Fibroblast of lung (primary cell): ENCODE results near the gene JUN. TPM values are rescaled to one million over a fixed set of nuclear protein-coding genes. Genes with fewer than 3 reads are reported as not detected.

Source experiments
- DNase-seq, 2 donors: peaks; one replicate each; pipeline versions ENCODE4 v3.0.0 to v3.0.0-alpha.2; 2010; ENCODE audit warnings: low read depth in 2 of 2
- H2AFZ ChIP-seq: 2 replicates; pipeline ENCODE4 v1.5.1; 2012; ENCODE audit warnings: low read length, control low read depth, inconsistent platforms
- H3K27ac ChIP-seq: 2 replicates; pipeline ENCODE4 v1.5.1; 2011; ENCODE audit warnings: low read length, control low read depth; ENCODE audit not compliant: insufficient read depth
- H3K27me3 ChIP-seq: 2 replicates; pipeline ENCODE4 v1.5.1; 2011; ENCODE audit warnings: mild to moderate bottlenecking, low read length; ENCODE audit not compliant: control insufficient read depth, insufficient read depth
- H3K36me3 ChIP-seq: 2 replicates; pipeline ENCODE4 v1.5.1; 2011; ENCODE audit warnings: low read length; ENCODE audit not compliant: control insufficient read depth, insufficient read depth
- H3K4me1 ChIP-seq: 2 replicates; pipeline ENCODE4 v1.5.1; 2011; ENCODE audit warnings: low read length; ENCODE audit not compliant: control insufficient read depth, insufficient read depth; ENCODE audit errors: extremely low read depth
- H3K4me2 ChIP-seq: 2 replicates; pipeline ENCODE4 v1.5.1; 2011; ENCODE audit warnings: low read length, control low read depth; ENCODE audit not compliant: insufficient read depth; ENCODE audit errors: extremely low read depth
- H3K4me3 ChIP-seq, 4 experiments: fragments of 200-600 bp in 1 of 4; sonication (generic) in 1 of 4; replicated peaks in 1 of 4; 2 replicates each; pipeline ENCODE4 v1.5.1; 2011 to 2016; ENCODE audit warnings: low read length in 4 of 4, low read depth in 3 of 4, mild to moderate bottlenecking in 3 of 4, control low read depth in 2 of 4, inconsistent platforms in 1 of 4, mixed read lengths in 1 of 4; ENCODE audit not compliant: insufficient read depth in 1 of 4; ENCODE audit errors: control extremely low read depth in 1 of 4
- H3K79me2 ChIP-seq: 2 replicates; pipeline ENCODE4 v1.5.1; 2012; ENCODE audit warnings: mild to moderate bottlenecking, low read length, inconsistent platforms; ENCODE audit not compliant: control insufficient read depth, insufficient read depth
- H3K9ac ChIP-seq: 2 replicates; pipeline ENCODE4 v1.5.1; 2011; ENCODE audit warnings: mild to moderate bottlenecking, low read length, control low read depth; ENCODE audit not compliant: insufficient read depth
- H3K9me3 ChIP-seq: 2 replicates; pipeline ENCODE4 v1.5.1; 2012; ENCODE audit warnings: low read depth, low read length; ENCODE audit not compliant: control insufficient read depth, insufficient read depth
- H4K20me1 ChIP-seq: 2 replicates; pipeline ENCODE4 v1.5.1; 2011; ENCODE audit warnings: low read length; ENCODE audit not compliant: control insufficient read depth, insufficient read depth; ENCODE audit errors: extremely low read depth
- EZH2 ChIP-seq: IDR thresholded peaks from 2 replicates; pipeline ENCODE4 v1.5.1; 2012; ENCODE audit warnings: low read length, control low read depth, mild to moderate bottlenecking; ENCODE audit errors: missing control alignments
- polyA plus RNA-seq, 2 donors: library from polyadenylated mRNA; depleted of rRNA in 1 of 2; stranded (reverse) in 1 of 2; unstranded in 1 of 2; fragments of >200 nt; gene quantifications; 2 replicates each; pipeline ENCODE4 v1.2.1, GENCODE V29; 2011 to 2012; ENCODE audit warnings: missing spikeins in 1 of 2
- total RNA-seq: library from RNA; depleted of rRNA; stranded (reverse); fragments of >200 nt; gene quantifications from 2 replicates; pipeline ENCODE4 v1.2.1, GENCODE V29; 2014
- TF ChIP-seq, protein P1 (sequence below), 2 donors: IDR thresholded peaks in 1 of 2; conservative IDR thresholded peaks in 1 of 2; 1 replicate in 1 of 2; 2 replicates in 1 of 2; pipeline ENCODE4 v1.5.1; 2011 to 2012; ENCODE audit warnings: low read length in 2 of 2, control low read depth in 1 of 2, inconsistent platforms in 1 of 2, low read depth in 1 of 2, mild to moderate bottlenecking in 1 of 2

JUN gene
- total and polyA plus RNA-seq, 2 donors (not counting 1 experiment from before 2014, with no cell fraction given), result 22.6 to 145 TPM

DNA sequence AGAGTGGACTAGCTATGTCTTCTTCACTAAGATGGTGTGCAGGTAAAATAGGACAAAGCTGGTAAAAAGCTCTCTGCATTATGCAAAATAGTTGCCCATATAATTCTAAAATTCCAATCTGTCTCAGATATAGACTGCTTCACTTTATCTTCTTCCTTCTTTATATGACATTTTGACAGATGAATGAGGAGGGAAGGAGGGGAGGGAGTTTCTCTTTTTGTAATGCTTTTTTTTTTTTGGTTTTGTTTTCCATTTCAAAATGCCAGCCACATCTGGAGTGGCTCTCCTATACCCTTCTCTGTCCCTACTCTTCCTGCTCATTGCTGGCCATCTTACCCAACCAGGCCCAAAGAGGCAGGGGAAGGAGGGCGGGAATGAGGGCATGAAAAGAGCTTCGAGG is 24.2 kb upstream of the JUN start:
- Histone ChIP-seq H3K4me3 (no peak overlapping the region), H3K4me2 (no peak overlapping the region), H3K9me3 (no peaks in the 10 kb centered on the region), H4K20me1 (no peaks in the 10 kb centered on the region), H2AFZ (no peak overlapping the region), H3K27me3 (no peaks in the 10 kb centered on the region), H3K79me2 (no peaks in the 10 kb centered on the region), H3K27ac (no peak overlapping the region), H3K9ac (no peak overlapping the region), H3K36me3 (no peaks in the 10 kb centered on the region), H3K4me1 (no peaks in the 10 kb centered on the region)
- no peak for DNase-seq
- TF ChIP-seq, protein P1, sequence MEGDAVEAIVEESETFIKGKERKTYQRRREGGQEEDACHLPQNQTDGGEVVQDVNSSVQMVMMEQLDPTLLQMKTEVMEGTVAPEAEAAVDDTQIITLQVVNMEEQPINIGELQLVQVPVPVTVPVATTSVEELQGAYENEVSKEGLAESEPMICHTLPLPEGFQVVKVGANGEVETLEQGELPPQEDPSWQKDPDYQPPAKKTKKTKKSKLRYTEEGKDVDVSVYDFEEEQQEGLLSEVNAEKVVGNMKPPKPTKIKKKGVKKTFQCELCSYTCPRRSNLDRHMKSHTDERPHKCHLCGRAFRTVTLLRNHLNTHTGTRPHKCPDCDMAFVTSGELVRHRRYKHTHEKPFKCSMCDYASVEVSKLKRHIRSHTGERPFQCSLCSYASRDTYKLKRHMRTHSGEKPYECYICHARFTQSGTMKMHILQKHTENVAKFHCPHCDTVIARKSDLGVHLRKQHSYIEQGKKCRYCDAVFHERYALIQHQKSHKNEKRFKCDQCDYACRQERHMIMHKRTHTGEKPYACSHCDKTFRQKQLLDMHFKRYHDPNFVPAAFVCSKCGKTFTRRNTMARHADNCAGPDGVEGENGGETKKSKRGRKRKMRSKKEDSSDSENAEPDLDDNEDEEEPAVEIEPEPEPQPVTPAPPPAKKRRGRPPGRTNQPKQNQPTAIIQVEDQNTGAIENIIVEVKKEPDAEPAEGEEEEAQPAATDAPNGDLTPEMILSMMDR (conservative IDR thresholded peaks at IDR 0.05 in 1 of 2, IDR thresholded peaks at IDR 0.05 in 1 of 2; ENCODE audit: low read depth in 1 of 2, low read length in 2 of 2), result no peak
- TF ChIP-seq EZH2, result no peak

DNA sequence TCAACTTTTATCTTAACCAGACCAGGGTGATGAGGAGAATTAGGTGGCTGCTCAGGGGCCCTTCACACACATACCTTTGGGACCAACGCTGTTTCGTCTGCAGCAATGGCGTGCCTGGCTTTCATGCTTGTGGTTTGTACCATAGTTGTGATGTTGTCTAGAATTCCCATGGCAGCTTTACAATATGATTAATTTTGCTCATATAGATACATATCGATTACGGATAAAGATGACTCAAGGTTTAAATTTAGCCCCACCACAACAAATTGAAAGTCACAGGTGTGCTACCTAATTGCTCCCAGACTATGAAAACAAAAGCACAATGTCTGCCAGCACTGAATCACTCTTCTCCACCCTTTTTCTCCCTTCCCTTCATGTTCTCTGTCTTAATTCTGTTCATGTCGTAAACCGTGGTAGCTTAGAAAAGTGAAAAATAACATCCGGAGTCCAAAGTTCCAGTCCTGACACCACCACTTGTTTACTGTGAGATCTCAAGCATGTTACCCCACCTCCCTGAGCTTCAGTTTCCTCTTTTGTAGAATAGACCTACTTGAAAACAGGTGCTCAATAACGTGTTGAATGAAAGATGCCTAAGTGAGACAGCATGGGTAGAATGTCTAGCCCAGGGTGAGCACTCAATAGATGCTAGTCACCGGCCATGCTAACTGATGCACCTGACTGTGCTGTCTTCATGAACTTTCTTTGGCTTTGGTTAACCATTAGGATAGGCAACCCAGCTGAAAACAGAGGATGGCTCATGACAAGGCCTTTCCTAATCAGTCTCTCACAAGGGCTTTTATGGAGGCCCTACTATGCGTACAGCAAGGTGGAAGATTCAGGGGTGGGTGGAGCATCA is 22.1 kb upstream of the JUN start:
- Histone ChIP-seq H3K27me3 (no peaks in the 10 kb centered on the region), H3K27ac (no peak overlapping the region), H3K4me2 (no peak overlapping the region), H4K20me1 (no peaks in the 10 kb centered on the region), H2AFZ (no peak overlapping the region), H3K4me1 (no peaks in the 10 kb centered on the region), H3K79me2 (no peaks in the 10 kb centered on the region), H3K36me3 (no peaks in the 10 kb centered on the region), H3K9me3 (no peaks in the 10 kb centered on the region), H3K4me3 (no peak overlapping the region), H3K9ac (no peak overlapping the region)
- TF ChIP-seq, protein P1 (conservative IDR thresholded peaks at IDR 0.05 in 1 of 2, IDR thresholded peaks at IDR 0.05 in 1 of 2; ENCODE audit: low read depth in 1 of 2, low read length in 2 of 2), result no peak
- no peak for TF ChIP-seq EZH2
- DNase-seq, result no peak

DNA sequence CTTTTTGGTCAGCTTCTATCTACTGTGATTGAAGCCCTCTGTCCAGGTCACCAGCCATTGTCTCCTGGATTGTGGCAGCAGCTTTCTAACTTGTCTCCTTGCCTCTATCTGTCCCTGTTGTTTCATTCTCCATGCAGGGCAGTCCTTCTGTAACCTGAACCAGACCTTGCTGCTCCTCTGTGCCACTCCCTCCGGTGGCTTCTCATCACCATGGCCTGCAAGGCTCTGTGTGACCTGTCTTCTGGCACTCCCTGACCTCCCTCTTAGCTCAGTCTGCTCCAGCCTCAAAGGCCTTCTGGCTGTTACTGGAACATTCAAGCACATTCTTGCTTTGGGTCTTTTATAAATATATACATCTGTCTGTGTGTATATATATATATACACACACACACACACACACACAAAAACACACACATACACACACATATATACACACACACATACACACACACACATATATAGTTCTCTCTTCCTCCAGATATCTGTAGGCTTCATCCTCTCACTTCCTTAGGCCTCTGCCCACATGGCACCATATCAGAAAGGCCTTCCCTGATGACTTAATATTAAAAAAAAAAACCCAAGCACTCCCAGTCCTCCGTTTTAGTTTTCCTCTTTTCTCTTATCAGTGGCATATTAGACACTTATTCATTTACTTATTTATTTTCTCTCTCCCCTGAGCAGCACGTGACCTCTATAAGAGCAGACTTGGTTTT is 21.2 kb upstream of the JUN start:
- Histone ChIP-seq H3K27me3 (no peaks in the 10 kb centered on the region), H3K4me2 (no peak overlapping the region), H3K36me3 (no peaks in the 10 kb centered on the region), H3K4me3 (no peak overlapping the region), H4K20me1 (no peaks in the 10 kb centered on the region), H3K27ac (no peak overlapping the region), H3K4me1 (no peaks in the 10 kb centered on the region), H3K9me3 (no peaks in the 10 kb centered on the region), H3K9ac (no peak overlapping the region), H2AFZ (no peak overlapping the region), H3K79me2 (no peaks in the 10 kb centered on the region)
- TF ChIP-seq, protein P1 (conservative IDR thresholded peaks at IDR 0.05 in 1 of 2, IDR thresholded peaks at IDR 0.05 in 1 of 2; ENCODE audit: low read depth in 1 of 2, low read length in 2 of 2), result no peak
- TF ChIP-seq EZH2, result no peak
- DNase-seq, result no peak
